ENCODE measurements around the gene EIF4G3. TPM values are rescaled to one million over a fixed set of nuclear protein-coding genes. Genes with fewer than 3 reads are reported as not detected.
A peak's percentile ranks its signal among the peaks of the same experiment; 100 is the strongest.

EIF4G3 gene
- total RNA-seq, 4 donors from 2014 or later = 82.1 to 143 (median 101) TPM

DNA sequence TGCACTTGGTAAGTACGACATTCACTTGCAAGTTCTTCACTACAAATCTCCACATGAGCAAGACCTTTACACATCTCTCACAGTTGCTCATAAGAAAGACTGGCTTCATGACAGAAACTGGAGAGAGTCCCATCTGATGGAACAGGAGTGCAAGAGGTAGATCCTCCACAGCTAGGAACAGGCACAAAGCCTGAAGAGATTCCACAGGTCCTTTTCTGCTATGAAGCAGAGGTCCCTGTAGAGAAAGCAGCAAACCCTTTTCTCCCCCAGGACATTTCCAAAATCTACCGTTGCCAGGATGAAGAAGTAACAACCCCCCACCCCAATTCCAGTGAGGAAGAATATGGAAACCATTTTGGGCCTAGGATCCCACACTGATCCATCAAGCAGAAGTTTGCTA is 47.3 kb downstream of the EIF4G3 start:
- no peak for DNase-seq
- no peak overlapping the region for H3K4me3 ChIP-seq
- H3K36me3 ChIP-seq = no peaks in the 10 kb centered on the region
- TF ChIP-seq POLR2A (IDR thresholded peaks at IDR 0.05) (no peak), POLR2AphosphoS5 (IDR thresholded peaks at IDR 0.05) (no peak), EP300 (IDR thresholded peaks at IDR 0.05; ENCODE audit: low read depth) (no peak)
- TF ChIP-seq, protein P1, sequence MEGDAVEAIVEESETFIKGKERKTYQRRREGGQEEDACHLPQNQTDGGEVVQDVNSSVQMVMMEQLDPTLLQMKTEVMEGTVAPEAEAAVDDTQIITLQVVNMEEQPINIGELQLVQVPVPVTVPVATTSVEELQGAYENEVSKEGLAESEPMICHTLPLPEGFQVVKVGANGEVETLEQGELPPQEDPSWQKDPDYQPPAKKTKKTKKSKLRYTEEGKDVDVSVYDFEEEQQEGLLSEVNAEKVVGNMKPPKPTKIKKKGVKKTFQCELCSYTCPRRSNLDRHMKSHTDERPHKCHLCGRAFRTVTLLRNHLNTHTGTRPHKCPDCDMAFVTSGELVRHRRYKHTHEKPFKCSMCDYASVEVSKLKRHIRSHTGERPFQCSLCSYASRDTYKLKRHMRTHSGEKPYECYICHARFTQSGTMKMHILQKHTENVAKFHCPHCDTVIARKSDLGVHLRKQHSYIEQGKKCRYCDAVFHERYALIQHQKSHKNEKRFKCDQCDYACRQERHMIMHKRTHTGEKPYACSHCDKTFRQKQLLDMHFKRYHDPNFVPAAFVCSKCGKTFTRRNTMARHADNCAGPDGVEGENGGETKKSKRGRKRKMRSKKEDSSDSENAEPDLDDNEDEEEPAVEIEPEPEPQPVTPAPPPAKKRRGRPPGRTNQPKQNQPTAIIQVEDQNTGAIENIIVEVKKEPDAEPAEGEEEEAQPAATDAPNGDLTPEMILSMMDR (IDR thresholded peaks at IDR 0.05) = no peak
- peaks cover 6 to 10% (median 6%) of the 10 kb centered on the region in 4 donors for H3K4me1 ChIP-seq
- WGBS, 2 donors (ENCODE audit: low coverage in 1 of 2) = 40 to 46% methylated on average over 2 of the region's 2 CpGs
- in situ Hi-C loops (cut with MboI; ENCODE audit: low pct_ligation_motif_present in 1 of 4, low pct_unique_long_range_greater_than_20kb in 1 of 4, low sequenced_read_pairs in 3 of 4) = no loop called here
- intact Hi-C loops (cut with DNase I; ENCODE audit: low total_unique reads) = no loop called here
- H3K9me3 ChIP-seq = no peaks in the 10 kb centered on the region
- no peaks in the 10 kb centered on the region for H3K27me3 ChIP-seq
- H3K27ac ChIP-seq = no peak overlapping the region

DNA sequence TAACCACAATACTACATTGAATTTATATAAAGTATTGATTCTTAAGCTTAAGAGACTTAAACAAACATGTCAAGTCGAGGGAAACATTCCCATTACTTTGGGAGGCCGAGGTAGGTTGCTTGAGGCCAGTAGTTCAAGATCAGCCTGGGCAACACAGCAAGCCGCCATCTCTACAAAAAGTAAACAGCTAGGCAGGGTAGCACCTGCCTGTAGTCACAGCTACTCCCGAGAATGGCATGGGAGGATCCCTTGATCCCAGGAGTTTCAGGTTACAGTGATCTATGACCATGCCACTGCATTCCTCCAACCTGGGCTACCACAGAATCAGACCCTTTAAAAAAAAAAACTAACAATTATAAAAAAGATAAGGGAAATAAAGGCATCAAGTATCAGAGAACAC is 50.4 kb downstream of the EIF4G3 start:
- Histone ChIP-seq H3K27me3 (no peaks in the 10 kb centered on the region), H3K4me1 (peaks cover 11 to 26% (median 17%) of the 10 kb centered on the region in 4 donors), H3K9me3 (no peaks in the 10 kb centered on the region), H3K36me3 (no peaks in the 10 kb centered on the region), H3K4me3 (no peak overlapping the region), H3K27ac (no peak overlapping the region)
- TF ChIP-seq, protein P1 (IDR thresholded peaks at IDR 0.05) = no peak
- no peak for TF ChIP-seq EP300 (IDR thresholded peaks at IDR 0.05; ENCODE audit: low read depth)
- TF ChIP-seq POLR2A (IDR thresholded peaks at IDR 0.05) = no peak
- TF ChIP-seq POLR2AphosphoS5 (IDR thresholded peaks at IDR 0.05) = no peak
- in situ Hi-C loops (cut with MboI; ENCODE audit: low pct_ligation_motif_present in 1 of 4, low pct_unique_long_range_greater_than_20kb in 1 of 4, low sequenced_read_pairs in 3 of 4) = no loop called here
- 55 to 69% methylated on average over 4 of the region's 4 CpGs for WGBS, 2 donors (ENCODE audit: low coverage in 1 of 2)
- intact Hi-C loops (cut with DNase I; ENCODE audit: low total_unique reads) = no loop called here
- DNase-seq = no peak

DNA sequence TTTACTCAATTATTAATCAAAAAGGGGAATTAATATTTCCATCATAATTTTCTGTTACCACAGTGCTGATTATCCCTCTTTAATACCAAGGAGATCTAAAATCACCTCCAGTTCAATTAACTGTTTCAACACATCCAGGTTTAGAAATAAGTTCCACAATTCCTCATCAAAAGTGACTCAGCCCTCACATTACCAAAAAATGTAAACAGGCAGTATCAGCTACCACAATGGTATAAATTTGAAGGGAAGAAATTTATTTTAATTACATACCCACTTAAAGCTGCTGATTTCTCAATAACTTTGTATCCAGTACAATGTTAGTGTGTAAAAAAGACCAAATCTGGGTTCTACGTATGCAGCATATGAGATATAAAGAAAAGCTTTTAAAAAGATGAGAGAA is 51.9 kb downstream of the EIF4G3 start:
- Histone ChIP-seq H3K27me3 (no peaks in the 10 kb centered on the region), H3K4me3 (no peak overlapping the region), H3K27ac (peak overlapping the region in 2 of 4 donors; percentile 58 to 61), H3K36me3 (no peaks in the 10 kb centered on the region), H3K4me1 (peaks cover 11 to 26% (median 17%) of the 10 kb centered on the region in 4 donors), H3K9me3 (no peaks in the 10 kb centered on the region)
- intact Hi-C loops (cut with DNase I; ENCODE audit: low total_unique reads) = no loop called here
- TF ChIP-seq, protein P1 (IDR thresholded peaks at IDR 0.05) = no peak
- TF ChIP-seq POLR2AphosphoS5 (IDR thresholded peaks at IDR 0.05) (no peak), EP300 (IDR thresholded peaks at IDR 0.05; ENCODE audit: low read depth) (no peak), POLR2A (IDR thresholded peaks at IDR 0.05) (no peak)
- DNase-seq = no peak
- in situ Hi-C loops (cut with MboI; ENCODE audit: low pct_ligation_motif_present in 1 of 4, low pct_unique_long_range_greater_than_20kb in 1 of 4, low sequenced_read_pairs in 3 of 4) = no loop called here
- 91 to 100% methylated on average over 1 of the region's 1 CpG for WGBS, 2 donors (ENCODE audit: low coverage in 1 of 2)

DNA sequence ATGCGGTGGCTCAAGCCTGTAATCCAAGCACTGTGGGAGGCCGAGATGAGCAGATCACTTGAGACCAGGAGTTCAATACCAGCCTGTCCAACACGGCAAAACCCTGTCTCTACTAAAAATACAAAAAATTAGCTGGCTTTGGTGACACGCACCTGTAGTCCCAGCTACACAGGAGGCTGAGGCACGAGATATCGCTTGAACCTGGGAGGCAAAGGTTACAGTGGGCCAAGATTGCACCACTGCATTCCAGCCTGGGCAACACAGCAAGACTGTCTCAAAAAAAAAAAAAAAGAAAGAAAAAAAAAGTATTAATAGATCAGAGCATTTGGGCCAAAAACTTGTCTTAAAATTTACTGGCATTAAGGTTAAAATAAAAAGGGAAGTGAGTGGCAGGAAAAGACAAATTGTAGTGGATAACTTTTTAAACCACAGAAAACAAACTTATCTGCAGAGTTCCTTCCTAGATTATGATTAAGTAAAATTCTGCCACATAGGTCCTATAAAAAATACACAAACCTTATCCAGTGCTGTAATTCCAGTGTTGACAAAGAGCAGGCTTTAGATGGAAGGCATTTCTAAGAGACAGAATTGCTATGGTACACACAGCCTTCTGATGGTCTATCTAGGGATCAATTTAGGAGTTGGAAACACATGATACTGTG is 53.3 kb downstream of the EIF4G3 start:
- intact Hi-C loops (cut with DNase I; ENCODE audit: low total_unique reads) = no loop called here
- Histone ChIP-seq H3K27me3 (no peaks in the 10 kb centered on the region), H3K4me1 (peaks cover 11 to 33% (median 19%) of the 10 kb centered on the region in 4 donors), H3K9me3 (no peaks in the 10 kb centered on the region), H3K27ac (peak overlapping the region; percentile 58 to 65 (median 60)), H3K4me3 (no peak overlapping the region), H3K36me3 (no peaks in the 10 kb centered on the region)
- DNase-seq = no peak
- in situ Hi-C loops (cut with MboI; ENCODE audit: low pct_ligation_motif_present in 1 of 4, low pct_unique_long_range_greater_than_20kb in 1 of 4, low sequenced_read_pairs in 3 of 4) = no loop called here
- no peak for TF ChIP-seq EP300 (IDR thresholded peaks at IDR 0.05; ENCODE audit: low read depth)
- TF ChIP-seq, protein P1 (IDR thresholded peaks at IDR 0.05) = no peak
- 81 to 88% methylated on average over 1 to 6 of the region's 6 CpGs for WGBS, 2 donors (ENCODE audit: low coverage in 1 of 2)

All from transverse colon (tissue), 4 donors.